WERI-Rb-1 (cell line): ENCODE data around the gene MYO18A.
A peak's percentile ranks its signal among the peaks of the same experiment; 100 is the strongest.

ENCODE experiments used
- DNase-seq: peaks from one replicate; pipeline ENCODE4 v3.0.0-alpha.2; 2020
- H3K27ac ChIP-seq: fragments of 250-450 bp; sonication (Bioruptor Pico); 2 replicates; pipeline ENCODE4 v1.5.1; 2020; ENCODE audit warnings: mild to moderate bottlenecking, moderate library complexity
- H3K27me3 ChIP-seq: fragments of 250-450 bp; sonication (Bioruptor Pico); 2 replicates; pipeline ENCODE4 v1.5.1; 2021; ENCODE audit warnings: mild to moderate bottlenecking, low read depth, moderate library complexity; ENCODE audit not compliant: insufficient read depth, severe bottlenecking
- H3K36me3 ChIP-seq: fragments of 250-450 bp; sonication (Bioruptor Pico); 2 replicates; pipeline ENCODE4 v1.5.1; 2020; ENCODE audit warnings: mild to moderate bottlenecking, moderate library complexity
- H3K4me3 ChIP-seq: 2 replicates; pipeline ENCODE4 v1.5.1; 2011; ENCODE audit warnings: low read depth, mild to moderate bottlenecking, control low read depth, low read length
- H3K9me3 ChIP-seq: fragments of 250-450 bp; sonication (Bioruptor Pico); 2 replicates; pipeline ENCODE4 v1.5.1; 2021; ENCODE audit warnings: mild to moderate bottlenecking, moderate library complexity; ENCODE audit not compliant: severe bottlenecking
- CTCF ChIP-seq: IDR thresholded peaks from 2 replicates; pipeline ENCODE4 v1.5.1; 2011; ENCODE audit warnings: low read depth, mild to moderate bottlenecking, control low read depth, inconsistent platforms, low read length

The MYO18A gene

GRCh38 chr17:29190039-29190438 is 9.8 kb upstream of the MYO18A start:
- no peak overlapping the region for H3K4me3 ChIP-seq
- H3K36me3 ChIP-seq = no peaks in the 10 kb centered on the region
- DNase-seq = no peak
- no peaks in the 10 kb centered on the region for H3K27me3 ChIP-seq
- no peak for TF ChIP-seq CTCF
- no peak overlapping the region for H3K27ac ChIP-seq
- no peaks in the 10 kb centered on the region for H3K9me3 ChIP-seq

GRCh38 chr17:29189355-29189754 is 9.2 kb upstream of the MYO18A start:
- H3K27me3 ChIP-seq = no peaks in the 10 kb centered on the region
- no peak overlapping the region for H3K27ac ChIP-seq
- H3K4me3 ChIP-seq = no peak overlapping the region
- no peak for DNase-seq
- no peaks in the 10 kb centered on the region for H3K9me3 ChIP-seq
- no peaks in the 10 kb centered on the region for H3K36me3 ChIP-seq
- TF ChIP-seq CTCF = no peak

- no peaks in the 10 kb centered on the region for H3K36me3 ChIP-seq
- no peak overlapping the region for H3K4me3 ChIP-seq
- DNase-seq = no peak
- no peaks in the 10 kb centered on the region for H3K27me3 ChIP-seq
- no peak for TF ChIP-seq CTCF
- no peak overlapping the region for H3K27ac ChIP-seq
- peaks cover 4% of the 10 kb centered on the region for H3K9me3 ChIP-seq
Measured at GRCh38 chr17:29181226-29181625, 1.0 kb upstream of the MYO18A start.

- Histone ChIP-seq H3K36me3 (no peaks in the 10 kb centered on the region), H3K4me3 (peak overlapping the region; percentile 38), H3K9me3 (peaks cover 4% of the 10 kb centered on the region), H3K27me3 (no peaks in the 10 kb centered on the region), H3K27ac (peak overlapping the region; percentile 78; the same call in 1 of the 2 replicates)
- no peak for TF ChIP-seq CTCF
- no peak for DNase-seq
Measured at GRCh38 chr17:29180788-29181160, 576 bp upstream of the MYO18A start.

- Histone ChIP-seq H3K27ac (peak overlapping the region; percentile 78), H3K9me3 (peaks cover 4% of the 10 kb centered on the region), H3K36me3 (no peaks in the 10 kb centered on the region; the same call in 1 of the 2 replicates), H3K4me3 (peak overlapping the region; percentile 71), H3K27me3 (no peaks in the 10 kb centered on the region)
- TF ChIP-seq CTCF = no peak
- peak; percentile 82 for DNase-seq
Measured at GRCh38 chr17:29179232-29180033, 765 bp downstream of the MYO18A start.
